Stimulated activated naive CD8-positive, alpha-beta T cell treated with anti-CD3 and anti-CD28 coated beads, Interleukin-15, amount 100 ng/mL, for 72 hours (primary cell): ENCODE results near the gene TMEM221.

Experiments
- ATAC-seq: fragments of 150-1000 bp; cut with Tn5 transposase; 2 replicates; pipeline ENCODE4 v1.10.0; 2021; ENCODE audit warnings: mild to moderate bottlenecking, moderate library complexity
- DNase-seq, 2 donors: peaks; one replicate each; pipeline ENCODE4 v3.0.0; 2021 to 2022
- H3K27ac Mint-ChIP-seq, 2 donors: one replicate each; pipeline ENCODE4 v1.8.0; 2022; ENCODE audit warnings: mild to moderate bottlenecking in 2 of 2, mixed read lengths in 2 of 2, moderate library complexity in 2 of 2
- H3K27me3 Mint-ChIP-seq: one replicate; pipeline ENCODE4 v1.8.0; 2022; ENCODE audit warnings: mixed read lengths
- H3K4me1 Mint-ChIP-seq: one replicate; pipeline ENCODE4 v1.8.0; 2022; ENCODE audit warnings: mild to moderate bottlenecking, mixed read lengths
- H3K4me3 Mint-ChIP-seq, 2 donors: one replicate each; pipeline ENCODE4 v1.8.0; 2022; ENCODE audit warnings: mild to moderate bottlenecking in 2 of 2, mixed read lengths in 2 of 2, moderate library complexity in 1 of 2
- H3K9me3 Mint-ChIP-seq, 2 donors: one replicate each; pipeline ENCODE4 v1.8.0; 2022; ENCODE audit warnings: mixed read lengths in 2 of 2

The TMEM221 gene

GRCh38 chr19:17389957-17390664 lies 58.4 kb downstream of the TMEM221 start:
- H3K27ac Mint-ChIP-seq = no peak overlapping the region
- no peaks in the 10 kb centered on the region for H3K9me3 Mint-ChIP-seq
- H3K4me3 Mint-ChIP-seq = peak overlapping the region; percentile 87 to 98
- DNase-seq (peak in 1 of 2 donors; percentile 13), ATAC-seq (peak; percentile 6)
- peaks cover 24% of the 10 kb centered on the region for H3K27me3 Mint-ChIP-seq
- peaks cover 22% of the 10 kb centered on the region for H3K4me1 Mint-ChIP-seq

GRCh38 chr19:17389288-17389687 lies 59.2 kb downstream of the TMEM221 start:
- ATAC-seq (no peak), DNase-seq (no peak)
- Mint-ChIP-seq H3K9me3 (no peaks in the 10 kb centered on the region), H3K27me3 (peaks cover 24% of the 10 kb centered on the region), H3K4me1 (peaks cover 17% of the 10 kb centered on the region), H3K27ac (no peak overlapping the region), H3K4me3 (no peak overlapping the region)

DNA sequence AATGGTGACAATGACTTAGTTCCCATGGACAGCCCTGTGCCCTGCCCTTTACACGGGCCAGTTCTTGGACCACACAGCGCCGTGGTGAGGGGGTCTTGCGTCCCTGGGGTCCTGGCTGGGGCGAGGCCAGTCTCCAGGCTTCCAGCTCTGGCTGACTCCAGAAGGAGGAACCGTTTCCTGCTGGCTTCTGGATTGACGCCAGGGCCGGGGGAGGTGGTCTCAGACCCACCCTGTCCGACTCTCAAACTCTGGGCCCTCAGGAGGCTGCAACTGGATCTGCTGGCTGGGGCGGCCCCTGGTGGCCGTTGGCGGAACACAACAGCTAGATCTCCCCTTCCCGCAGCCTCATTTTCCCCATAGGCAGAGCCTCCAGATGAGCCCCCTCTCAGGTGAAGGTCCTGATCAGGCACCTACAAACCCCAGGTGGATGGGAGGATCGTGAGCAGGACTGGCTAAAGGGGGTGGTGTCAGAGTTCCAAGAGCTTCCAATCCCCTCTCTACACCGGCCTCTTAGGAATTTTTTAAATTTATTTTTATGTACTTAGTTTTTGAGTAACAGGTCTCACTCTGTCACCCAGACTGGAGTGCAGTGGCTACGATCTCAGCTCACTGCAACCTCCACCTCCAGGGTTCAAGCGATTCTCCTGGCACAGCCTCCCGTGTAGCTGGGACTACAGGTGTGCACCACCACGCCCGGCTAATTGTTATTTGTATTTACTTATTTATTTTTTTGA lies 62.4 kb downstream of the TMEM221 start:
- no peak overlapping the region for H3K27ac Mint-ChIP-seq
- H3K9me3 Mint-ChIP-seq = no peaks in the 10 kb centered on the region
- peaks cover 23% of the 10 kb centered on the region for H3K27me3 Mint-ChIP-seq
- DNase-seq = peak; percentile 60 to 69
- ATAC-seq = peak; percentile 62
- no peak overlapping the region for H3K4me3 Mint-ChIP-seq
- H3K4me1 Mint-ChIP-seq = peaks cover 17% of the 10 kb centered on the region
